Measurements from ENCODE around the gene CCNE1. TPM values are rescaled to one million over a fixed set of nuclear protein-coding genes. Genes with fewer than 3 reads are reported as not detected.
A peak's percentile ranks its signal among the peaks of the same experiment; 100 is the strongest.

Gene CCNE1
- total RNA-seq, 4 donors from 2014 or later, result 1.5 to 5.0 (median 2.9) TPM

DNA sequence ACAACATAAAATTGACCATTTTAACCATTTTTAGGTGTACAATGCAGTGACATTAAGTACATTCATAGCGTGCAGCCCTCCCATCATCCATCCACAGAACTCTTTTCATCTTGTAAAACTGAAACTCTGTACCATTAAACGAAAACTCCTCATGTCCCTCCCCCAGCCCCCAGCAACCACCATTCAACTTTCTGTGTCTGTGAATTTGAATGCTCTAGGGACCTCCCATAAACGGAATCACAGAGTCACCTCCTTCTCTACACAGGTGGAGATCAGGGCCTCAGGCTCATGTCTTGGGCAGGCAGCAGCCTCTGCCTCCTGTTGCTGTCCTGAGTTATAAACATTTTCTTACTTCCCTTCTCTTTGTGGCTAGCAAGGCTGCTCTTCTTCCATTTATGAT is 7.3 kb upstream of the CCNE1 start:
- H3K4me3 ChIP-seq, result no peak overlapping the region
- no peaks in the 10 kb centered on the region for H3K27me3 ChIP-seq
- no peak for TF ChIP-seq EP300 (IDR thresholded peaks at IDR 0.05)
- TF ChIP-seq, protein P1, sequence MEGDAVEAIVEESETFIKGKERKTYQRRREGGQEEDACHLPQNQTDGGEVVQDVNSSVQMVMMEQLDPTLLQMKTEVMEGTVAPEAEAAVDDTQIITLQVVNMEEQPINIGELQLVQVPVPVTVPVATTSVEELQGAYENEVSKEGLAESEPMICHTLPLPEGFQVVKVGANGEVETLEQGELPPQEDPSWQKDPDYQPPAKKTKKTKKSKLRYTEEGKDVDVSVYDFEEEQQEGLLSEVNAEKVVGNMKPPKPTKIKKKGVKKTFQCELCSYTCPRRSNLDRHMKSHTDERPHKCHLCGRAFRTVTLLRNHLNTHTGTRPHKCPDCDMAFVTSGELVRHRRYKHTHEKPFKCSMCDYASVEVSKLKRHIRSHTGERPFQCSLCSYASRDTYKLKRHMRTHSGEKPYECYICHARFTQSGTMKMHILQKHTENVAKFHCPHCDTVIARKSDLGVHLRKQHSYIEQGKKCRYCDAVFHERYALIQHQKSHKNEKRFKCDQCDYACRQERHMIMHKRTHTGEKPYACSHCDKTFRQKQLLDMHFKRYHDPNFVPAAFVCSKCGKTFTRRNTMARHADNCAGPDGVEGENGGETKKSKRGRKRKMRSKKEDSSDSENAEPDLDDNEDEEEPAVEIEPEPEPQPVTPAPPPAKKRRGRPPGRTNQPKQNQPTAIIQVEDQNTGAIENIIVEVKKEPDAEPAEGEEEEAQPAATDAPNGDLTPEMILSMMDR (IDR thresholded peaks at IDR 0.05), result no peak
- no peak for TF ChIP-seq POLR2AphosphoS5 (IDR thresholded peaks at IDR 0.05)
- TF ChIP-seq POLR2A (IDR thresholded peaks at IDR 0.05), result no peak
- no peak overlapping the region for H3K27ac ChIP-seq
- H3K9me3 ChIP-seq, result no peaks in the 10 kb centered on the region
- H3K4me1 ChIP-seq, result no peaks in the 10 kb centered on the region
- no peak for ATAC-seq
- no peaks in the 10 kb centered on the region for H3K36me3 ChIP-seq
- 57 to 76% methylated on average over 3 of the region's 3 CpGs for WGBS, 2 donors (ENCODE audit: low coverage in 1 of 2)

DNA sequence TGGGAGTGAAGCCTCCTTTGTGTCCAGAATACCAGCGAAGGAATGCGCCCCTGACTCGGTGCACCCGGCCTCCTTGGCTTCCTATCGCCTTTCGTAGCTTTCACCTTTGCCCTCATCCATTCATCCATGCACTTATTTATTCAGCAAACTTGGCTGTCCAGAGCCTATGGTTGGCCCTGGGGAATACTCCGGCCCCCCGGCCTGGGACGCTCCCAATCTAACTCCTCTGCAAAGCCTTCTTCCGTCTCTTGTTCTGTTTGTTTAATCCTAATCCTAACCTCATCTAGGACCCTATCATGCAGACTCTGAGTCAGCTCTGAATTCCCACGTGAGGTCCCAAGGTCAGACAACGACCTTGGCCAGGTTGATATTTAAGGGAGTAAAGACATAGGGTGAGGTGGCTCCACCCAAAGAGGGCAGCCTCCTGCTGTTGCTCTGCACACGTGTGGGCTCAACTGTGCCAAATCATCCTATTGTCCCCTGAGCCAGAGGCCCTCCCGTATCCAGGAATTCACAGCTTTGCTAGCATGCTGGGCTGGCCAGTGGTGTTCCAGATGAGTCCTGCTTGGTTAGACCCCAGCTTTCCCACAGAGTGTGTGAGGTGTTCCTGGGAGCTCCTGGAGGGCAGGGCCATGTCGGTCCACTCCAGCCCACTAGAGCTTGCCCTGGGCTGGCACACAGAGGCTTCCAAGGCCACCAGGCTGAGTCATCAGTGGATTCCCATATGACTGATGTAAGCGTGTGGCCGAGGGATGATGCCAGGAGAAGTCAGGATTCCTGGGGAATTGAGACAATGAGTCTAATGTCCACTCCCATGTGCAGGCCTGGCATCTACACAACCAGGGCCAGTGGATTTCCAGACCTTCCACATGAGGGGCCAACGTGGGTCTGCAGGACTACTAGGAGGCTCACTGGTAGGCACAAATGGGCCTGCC is 6.5 kb upstream of the CCNE1 start:
- Histone ChIP-seq H3K9me3 (no peaks in the 10 kb centered on the region), H3K4me1 (no peaks in the 10 kb centered on the region), H3K27me3 (no peaks in the 10 kb centered on the region), H3K4me3 (no peak overlapping the region), H3K36me3 (no peaks in the 10 kb centered on the region), H3K27ac (no peak overlapping the region)
- TF ChIP-seq POLR2AphosphoS5 (IDR thresholded peaks at IDR 0.05) (no peak), POLR2A (IDR thresholded peaks at IDR 0.05) (no peak), EP300 (IDR thresholded peaks at IDR 0.05) (no peak)
- TF ChIP-seq, protein P1 (IDR thresholded peaks at IDR 0.05), result no peak
- 77 to 78% methylated on average over 12 to 14 of the region's 18 CpGs for WGBS, 2 donors (ENCODE audit: low coverage in 1 of 2)
- no peak for ATAC-seq

DNA sequence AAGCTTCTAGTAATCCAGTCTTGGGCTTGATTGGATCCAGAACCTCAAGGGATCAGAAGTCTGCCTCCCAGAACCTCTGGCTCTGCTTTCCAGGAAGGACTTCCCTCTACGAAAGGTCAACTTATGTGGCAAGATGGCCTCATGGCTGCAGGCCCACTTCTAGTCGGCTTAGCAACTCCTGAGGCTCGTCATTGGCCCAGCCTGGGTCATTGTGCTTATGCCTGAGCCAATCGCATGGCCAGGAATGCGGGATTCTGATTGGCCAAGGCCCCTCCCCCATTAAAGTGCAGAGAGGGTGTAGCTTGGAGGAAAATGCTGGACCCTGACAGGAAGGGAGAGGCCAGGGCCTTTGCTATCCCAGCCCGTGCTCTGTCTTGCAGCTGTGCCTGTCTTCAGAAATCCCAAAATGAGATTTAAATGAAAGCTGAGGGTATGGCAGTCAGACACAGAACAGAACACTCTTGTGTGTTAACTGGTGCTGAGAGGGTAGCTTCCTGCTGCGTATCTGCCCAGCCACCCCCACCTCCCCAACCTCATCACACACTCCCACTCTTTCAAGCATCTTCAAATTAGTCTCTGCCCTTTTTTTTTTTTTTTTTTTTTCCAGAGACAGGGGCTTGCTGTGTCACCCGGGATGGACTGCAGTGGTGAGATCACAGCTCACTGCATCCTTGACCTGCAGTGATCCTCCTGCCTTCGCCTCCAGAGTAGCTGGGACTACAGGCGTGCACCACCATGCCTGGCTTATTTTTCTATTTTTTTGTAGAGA is 5.5 kb upstream of the CCNE1 start:
- H3K36me3 ChIP-seq, result no peaks in the 10 kb centered on the region
- H3K4me3 ChIP-seq, result no peak overlapping the region
- no peaks in the 10 kb centered on the region for H3K9me3 ChIP-seq
- H3K27me3 ChIP-seq, result no peaks in the 10 kb centered on the region
- no peak for TF ChIP-seq POLR2A (IDR thresholded peaks at IDR 0.05)
- TF ChIP-seq, protein P1 (IDR thresholded peaks at IDR 0.05), result no peak
- no peak for TF ChIP-seq EP300 (IDR thresholded peaks at IDR 0.05)
- TF ChIP-seq POLR2AphosphoS5 (IDR thresholded peaks at IDR 0.05), result no peak
- H3K4me1 ChIP-seq, result peaks cover 0 to 8% (median 0%) of the 10 kb centered on the region in 3 donors
- H3K27ac ChIP-seq, result no peak overlapping the region
- WGBS, 2 donors (ENCODE audit: low coverage in 1 of 2), result 71% methylated on average over 5 of the region's 10 CpGs; no CpG with 5 or more reads in 1 of the 2 donors
- ATAC-seq, result peak; percentile 53

DNA sequence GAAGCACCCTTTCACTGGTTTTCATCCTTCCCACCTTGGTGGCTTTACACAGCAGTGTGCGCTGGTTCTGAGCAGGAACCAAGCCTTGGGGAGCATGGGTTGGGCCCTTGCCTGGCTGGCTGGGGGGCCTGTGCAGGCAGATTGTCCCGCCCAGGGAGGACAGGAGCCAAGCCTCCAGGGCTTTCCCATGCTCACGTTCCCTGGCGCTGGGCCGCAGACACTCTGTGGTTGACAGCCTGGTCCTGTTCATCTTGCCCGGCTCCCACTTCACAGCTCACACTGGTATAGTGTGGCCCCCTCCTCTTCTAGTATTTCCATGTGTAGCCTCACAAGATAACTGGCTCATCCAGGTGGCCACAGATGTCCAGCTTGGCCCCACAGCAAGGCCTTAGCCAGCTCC is 4.6 kb upstream of the CCNE1 start:
- Histone ChIP-seq H3K36me3 (no peaks in the 10 kb centered on the region), H3K27me3 (no peaks in the 10 kb centered on the region), H3K4me3 (no peak overlapping the region), H3K27ac (no peak overlapping the region), H3K4me1 (peaks cover 0 to 10% (median 0%) of the 10 kb centered on the region in 3 donors), H3K9me3 (no peaks in the 10 kb centered on the region)
- no peak for ATAC-seq
- WGBS, 2 donors (ENCODE audit: low coverage in 1 of 2), result 73% methylated on average over 4 of the region's 6 CpGs; no CpG with 5 or more reads in 1 of the 2 donors
- TF ChIP-seq, protein P1 (IDR thresholded peaks at IDR 0.05), result no peak
- TF ChIP-seq EP300 (IDR thresholded peaks at IDR 0.05) (no peak), POLR2A (IDR thresholded peaks at IDR 0.05) (no peak), POLR2AphosphoS5 (IDR thresholded peaks at IDR 0.05) (no peak)

Measured in gastroesophageal sphincter (tissue), 4 donors.